ENCODE data around the gene ECSIT. TPM values are rescaled to one million over a fixed set of nuclear protein-coding genes. Genes with fewer than 3 reads are reported as not detected.

The ECSIT gene
- total RNA-seq, 1 experiment from 2014 or later: 56.4 TPM

DNA sequence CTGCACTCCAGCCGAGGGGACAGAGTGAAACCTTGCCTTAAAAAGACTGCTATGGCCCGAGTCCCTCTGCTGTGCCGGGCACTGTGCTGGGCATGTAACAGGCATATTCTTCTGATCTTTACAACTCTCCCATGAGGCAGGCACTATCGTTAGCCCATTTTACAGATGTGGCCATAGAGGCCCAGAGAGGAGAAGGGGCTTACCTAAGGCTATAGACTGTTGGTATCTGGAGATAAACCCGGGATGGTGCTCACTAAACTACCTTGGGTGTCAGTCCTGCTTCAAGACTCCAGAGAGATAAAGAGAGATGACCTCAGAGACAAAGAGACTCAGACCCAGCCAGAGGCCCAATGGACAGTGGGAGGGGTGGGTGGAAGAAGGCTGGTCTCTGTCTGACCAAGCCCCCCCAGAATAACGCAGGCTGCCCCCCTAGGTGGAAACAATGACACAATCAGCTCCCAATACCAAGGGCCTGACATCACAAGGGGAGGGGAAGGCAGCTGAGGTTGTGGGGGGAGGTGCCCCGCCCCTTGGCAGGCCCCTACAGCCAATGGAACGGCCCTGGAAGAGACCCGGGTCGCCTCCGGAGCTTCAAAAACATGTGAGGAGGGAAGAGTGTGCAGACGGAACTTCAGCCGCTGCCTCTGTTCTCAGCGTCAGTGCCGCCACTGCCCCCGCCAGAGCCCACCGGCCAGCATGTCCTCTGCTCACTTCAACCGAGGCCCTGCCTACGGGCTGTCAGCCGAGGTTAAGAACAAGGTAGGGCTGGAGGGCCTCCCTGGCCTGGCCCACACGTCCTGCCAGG, 9.5 kb upstream of the ECSIT start, which contains the start of gene CNN1 (continued):
- TF ChIP-seq, protein P1, sequence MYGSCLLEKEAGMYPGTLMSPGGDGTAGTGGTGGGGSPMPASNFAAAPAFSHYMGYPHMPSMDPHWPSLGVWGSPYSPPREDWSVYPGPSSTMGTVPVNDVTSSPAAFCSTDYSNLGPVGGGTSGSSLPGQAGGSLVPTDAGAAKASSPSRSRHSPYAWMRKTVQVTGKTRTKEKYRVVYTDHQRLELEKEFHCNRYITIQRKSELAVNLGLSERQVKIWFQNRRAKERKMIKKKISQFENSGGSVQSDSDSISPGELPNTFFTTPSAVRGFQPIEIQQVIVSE (CRISPR knock-in tag; IDR thresholded peaks at IDR 0.05; ENCODE audit: borderline replicate concordance): no peak
- TF ChIP-seq, protein P2, sequence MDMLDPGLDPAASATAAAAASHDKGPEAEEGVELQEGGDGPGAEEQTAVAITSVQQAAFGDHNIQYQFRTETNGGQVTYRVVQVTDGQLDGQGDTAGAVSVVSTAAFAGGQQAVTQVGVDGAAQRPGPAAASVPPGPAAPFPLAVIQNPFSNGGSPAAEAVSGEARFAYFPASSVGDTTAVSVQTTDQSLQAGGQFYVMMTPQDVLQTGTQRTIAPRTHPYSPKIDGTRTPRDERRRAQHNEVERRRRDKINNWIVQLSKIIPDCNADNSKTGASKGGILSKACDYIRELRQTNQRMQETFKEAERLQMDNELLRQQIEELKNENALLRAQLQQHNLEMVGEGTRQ (CRISPR knock-in tag; IDR thresholded peaks at IDR 0.05): no peak
- TF ChIP-seq CBFB (CRISPR knock-in tag; IDR thresholded peaks at IDR 0.05; ENCODE audit: low read depth): no peak

DNA sequence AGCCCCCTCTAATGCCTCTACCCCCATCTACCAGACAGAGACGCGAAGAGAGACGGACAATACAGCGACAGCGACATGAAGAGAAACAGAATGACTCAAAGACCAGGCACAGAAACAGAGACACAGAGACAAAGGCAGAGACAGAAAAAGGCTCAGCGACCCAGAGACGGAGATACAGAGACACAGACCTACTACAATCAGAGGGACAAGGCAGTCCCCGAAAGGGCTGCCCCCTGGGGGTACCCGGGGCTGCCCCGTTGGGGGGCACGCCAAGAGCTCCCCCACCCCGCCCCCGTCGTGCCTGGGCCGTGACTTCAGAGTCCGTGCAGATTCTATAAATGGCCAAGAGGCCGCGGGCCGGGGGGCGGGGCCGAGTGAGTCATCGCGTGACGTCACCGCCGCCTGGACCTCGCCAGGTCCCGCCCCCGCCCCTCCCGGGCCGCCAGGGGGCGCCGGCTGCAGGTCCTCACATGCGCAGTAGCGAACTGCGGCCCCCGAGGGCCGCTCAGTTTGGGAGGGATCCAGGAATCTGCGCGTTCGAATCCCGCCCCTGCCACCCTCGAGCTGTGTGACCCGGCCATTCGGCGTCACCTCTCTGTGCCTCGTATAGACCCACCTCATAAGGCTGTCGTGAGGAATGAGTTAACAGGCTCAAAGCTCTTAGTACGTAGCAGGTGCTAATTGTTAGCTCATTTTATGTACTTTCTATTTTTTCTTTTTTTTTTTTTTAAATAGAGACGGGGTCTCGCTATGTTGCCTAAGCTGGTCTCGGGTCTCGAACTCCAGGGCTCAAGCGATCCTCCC, 7.1 kb upstream of the ECSIT start:
- POLR2A ChIA-PET: interaction anchor here (0.6 kb wide), 2 partner anchors 29 to 227 kb away, joined by 3 to 4 read pairs; no protein-coding TSS in a partner anchor

DNA sequence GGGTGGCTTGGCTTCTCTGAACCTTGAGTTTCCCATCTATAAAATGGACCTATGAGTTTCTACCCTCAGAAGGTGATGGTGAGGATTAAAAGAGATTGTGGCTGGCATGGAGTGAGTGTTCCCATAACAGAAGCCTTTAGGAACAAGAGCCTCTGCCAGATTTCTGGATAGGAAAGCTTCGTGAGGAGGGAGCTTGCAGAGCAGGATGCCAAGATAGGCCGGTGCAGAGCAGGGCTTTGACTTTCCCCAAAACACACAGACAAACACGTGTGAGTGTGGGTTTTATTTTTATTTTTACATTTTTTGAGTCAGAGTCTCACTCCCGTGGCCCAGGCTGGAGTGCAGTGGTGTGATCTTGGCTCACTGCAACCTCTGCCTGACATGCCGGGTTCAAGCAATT, 6.0 kb upstream of the ECSIT start:
- no peaks in the 10 kb centered on the region for H3K9me3 Mint-ChIP-seq
- H3K4me3 Mint-ChIP-seq: 0 out of 2 replicates have a peak overlapping the region, but pooled peaks have one; percentile 78
- DNase-seq (ENCODE audit: low spot score) (no peak), ATAC-seq (no peak)
- no peak for TF ChIP-seq RORB (CRISPR knock-in tag; IDR thresholded peaks at IDR 0.05)
- no peak for TF ChIP-seq TEAD4 (CRISPR knock-in tag; IDR thresholded peaks at IDR 0.05)
- TF ChIP-seq ZNF317 (CRISPR knock-in tag; IDR thresholded peaks at IDR 0.05; ENCODE audit: borderline replicate concordance, low read depth): no peak
- TF ChIP-seq, protein P3, sequence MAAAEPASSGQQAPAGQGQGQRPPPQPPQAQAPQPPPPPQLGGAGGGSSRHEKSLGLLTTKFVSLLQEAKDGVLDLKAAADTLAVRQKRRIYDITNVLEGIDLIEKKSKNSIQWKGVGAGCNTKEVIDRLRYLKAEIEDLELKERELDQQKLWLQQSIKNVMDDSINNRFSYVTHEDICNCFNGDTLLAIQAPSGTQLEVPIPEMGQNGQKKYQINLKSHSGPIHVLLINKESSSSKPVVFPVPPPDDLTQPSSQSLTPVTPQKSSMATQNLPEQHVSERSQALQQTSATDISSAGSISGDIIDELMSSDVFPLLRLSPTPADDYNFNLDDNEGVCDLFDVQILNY (CRISPR knock-in tag; IDR thresholded peaks at IDR 0.05): no peak
- no peak for TF ChIP-seq IRF2 (CRISPR knock-in tag; IDR thresholded peaks at IDR 0.05; ENCODE audit: borderline replicate concordance, low read depth)
- no peak for TF ChIP-seq FOXK1 (CRISPR knock-in tag; IDR thresholded peaks at IDR 0.05)
- TF ChIP-seq, protein P4, sequence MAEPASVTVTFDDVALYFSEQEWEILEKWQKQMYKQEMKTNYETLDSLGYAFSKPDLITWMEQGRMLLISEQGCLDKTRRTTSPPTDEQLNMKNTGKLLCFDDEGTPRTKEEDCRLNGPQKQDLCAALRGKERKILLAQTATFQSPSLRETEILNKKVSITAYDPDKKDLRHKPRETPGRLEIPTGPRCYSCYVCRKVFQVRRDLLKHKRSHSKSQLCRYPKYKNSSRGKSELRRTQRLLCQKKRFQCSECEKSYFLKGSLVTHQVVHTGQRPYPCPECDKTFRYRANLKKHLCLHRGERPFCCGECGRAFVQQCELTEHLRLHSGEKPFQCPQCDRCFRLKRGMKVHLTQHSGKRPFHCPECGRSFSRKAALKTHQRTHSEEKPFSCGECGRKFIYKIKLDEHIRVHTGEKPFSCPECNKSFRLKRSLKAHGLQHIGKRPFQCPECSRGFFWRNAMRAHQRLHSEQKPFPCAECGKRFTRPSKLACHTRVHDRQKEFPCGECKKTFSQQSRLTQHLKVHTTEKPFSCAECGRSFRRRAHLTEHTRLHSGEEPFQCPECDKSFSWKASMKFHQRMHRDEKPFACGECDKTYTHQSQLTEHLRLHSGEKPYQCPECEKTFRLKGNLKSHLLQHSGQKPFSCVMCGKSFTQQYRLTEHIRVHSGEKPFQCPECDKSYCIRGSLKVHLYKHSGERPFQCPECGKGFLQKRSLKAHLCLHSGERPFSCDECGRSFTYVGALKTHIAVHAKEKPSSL (CRISPR knock-in tag; conservative IDR thresholded peaks at IDR 0.05): no peak
- TF ChIP-seq, protein P5, sequence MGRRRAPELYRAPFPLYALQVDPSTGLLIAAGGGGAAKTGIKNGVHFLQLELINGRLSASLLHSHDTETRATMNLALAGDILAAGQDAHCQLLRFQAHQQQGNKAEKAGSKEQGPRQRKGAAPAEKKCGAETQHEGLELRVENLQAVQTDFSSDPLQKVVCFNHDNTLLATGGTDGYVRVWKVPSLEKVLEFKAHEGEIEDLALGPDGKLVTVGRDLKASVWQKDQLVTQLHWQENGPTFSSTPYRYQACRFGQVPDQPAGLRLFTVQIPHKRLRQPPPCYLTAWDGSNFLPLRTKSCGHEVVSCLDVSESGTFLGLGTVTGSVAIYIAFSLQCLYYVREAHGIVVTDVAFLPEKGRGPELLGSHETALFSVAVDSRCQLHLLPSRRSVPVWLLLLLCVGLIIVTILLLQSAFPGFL (CRISPR knock-in tag; IDR thresholded peaks at IDR 0.05; ENCODE audit: borderline replicate concordance): no peak
- TF ChIP-seq TEAD1 (CRISPR knock-in tag; IDR thresholded peaks at IDR 0.05): no peak
- no peaks in the 10 kb centered on the region for H3K36me3 Mint-ChIP-seq
- H3K4me1 Mint-ChIP-seq: peaks cover 16% of the 10 kb centered on the region
- ChIA-PET CTCF (interaction anchor here (0.8 to 1.4 kb wide), 2 partner anchors 8 to 154 kb away, joined by 3 read pairs; no protein-coding TSS in a partner anchor), POLR2A (no interaction called here)
- peaks cover 38% of the 10 kb centered on the region for H3K27me3 Mint-ChIP-seq (ENCODE audit: low read depth)
- no peak overlapping the region for H3K27ac Mint-ChIP-seq

More for the DNA sequence above, 7.1 kb upstream of the ECSIT start:
- CTCF ChIA-PET: interaction anchor here (0.5 to 2.0 kb wide), 11 partner anchors 11 to 262 kb away, joined by 3 to 12 read pairs (median 4); partner anchors contain the start of genes ELOF1 and ZNF491
- Mint-ChIP-seq H3K4me3 (peak overlapping the region; percentile 78), H3K27me3 (ENCODE audit: low read depth) (peaks cover 35% of the 10 kb centered on the region), H3K27ac (peak overlapping the region; percentile 88), H3K9me3 (no peaks in the 10 kb centered on the region), H3K36me3 (no peaks in the 10 kb centered on the region), H3K4me1 (peaks cover 21% of the 10 kb centered on the region)
- TF ChIP-seq CREM (CRISPR knock-in tag; IDR thresholded peaks at IDR 0.05) (0 out of 2 replicates have a peak, but pooled peaks have one; percentile 75), GTF2I (CRISPR knock-in tag; conservative IDR thresholded peaks at IDR 0.05) (peak; percentile 84; the same call in 1 of the 2 replicates), SP1 (CRISPR knock-in tag; conservative IDR thresholded peaks at IDR 0.05) (peak; percentile 94), ETV6 (CRISPR knock-in tag; IDR thresholded peaks at IDR 0.05) (0 out of 2 replicates have a peak, but pooled peaks have one; percentile 29), TCF7 (CRISPR knock-in tag; IDR thresholded peaks at IDR 0.05; ENCODE audit: low read depth) (no peak)
- TF ChIP-seq, protein P6, sequence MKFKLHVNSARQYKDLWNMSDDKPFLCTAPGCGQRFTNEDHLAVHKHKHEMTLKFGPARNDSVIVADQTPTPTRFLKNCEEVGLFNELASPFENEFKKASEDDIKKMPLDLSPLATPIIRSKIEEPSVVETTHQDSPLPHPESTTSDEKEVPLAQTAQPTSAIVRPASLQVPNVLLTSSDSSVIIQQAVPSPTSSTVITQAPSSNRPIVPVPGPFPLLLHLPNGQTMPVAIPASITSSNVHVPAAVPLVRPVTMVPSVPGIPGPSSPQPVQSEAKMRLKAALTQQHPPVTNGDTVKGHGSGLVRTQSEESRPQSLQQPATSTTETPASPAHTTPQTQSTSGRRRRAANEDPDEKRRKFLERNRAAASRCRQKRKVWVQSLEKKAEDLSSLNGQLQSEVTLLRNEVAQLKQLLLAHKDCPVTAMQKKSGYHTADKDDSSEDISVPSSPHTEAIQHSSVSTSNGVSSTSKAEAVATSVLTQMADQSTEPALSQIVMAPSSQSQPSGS (CRISPR knock-in tag; IDR thresholded peaks at IDR 0.05; ENCODE audit: borderline replicate concordance, low read depth): no peak
- TF ChIP-seq, protein P7, sequence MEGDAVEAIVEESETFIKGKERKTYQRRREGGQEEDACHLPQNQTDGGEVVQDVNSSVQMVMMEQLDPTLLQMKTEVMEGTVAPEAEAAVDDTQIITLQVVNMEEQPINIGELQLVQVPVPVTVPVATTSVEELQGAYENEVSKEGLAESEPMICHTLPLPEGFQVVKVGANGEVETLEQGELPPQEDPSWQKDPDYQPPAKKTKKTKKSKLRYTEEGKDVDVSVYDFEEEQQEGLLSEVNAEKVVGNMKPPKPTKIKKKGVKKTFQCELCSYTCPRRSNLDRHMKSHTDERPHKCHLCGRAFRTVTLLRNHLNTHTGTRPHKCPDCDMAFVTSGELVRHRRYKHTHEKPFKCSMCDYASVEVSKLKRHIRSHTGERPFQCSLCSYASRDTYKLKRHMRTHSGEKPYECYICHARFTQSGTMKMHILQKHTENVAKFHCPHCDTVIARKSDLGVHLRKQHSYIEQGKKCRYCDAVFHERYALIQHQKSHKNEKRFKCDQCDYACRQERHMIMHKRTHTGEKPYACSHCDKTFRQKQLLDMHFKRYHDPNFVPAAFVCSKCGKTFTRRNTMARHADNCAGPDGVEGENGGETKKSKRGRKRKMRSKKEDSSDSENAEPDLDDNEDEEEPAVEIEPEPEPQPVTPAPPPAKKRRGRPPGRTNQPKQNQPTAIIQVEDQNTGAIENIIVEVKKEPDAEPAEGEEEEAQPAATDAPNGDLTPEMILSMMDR (IDR thresholded peaks at IDR 0.05): peak; percentile 95
- DNase-seq (ENCODE audit: low spot score) (peak; percentile 94), ATAC-seq (peak; percentile 46)
